Measurements from ENCODE around the gene CCDC107.

DNA sequence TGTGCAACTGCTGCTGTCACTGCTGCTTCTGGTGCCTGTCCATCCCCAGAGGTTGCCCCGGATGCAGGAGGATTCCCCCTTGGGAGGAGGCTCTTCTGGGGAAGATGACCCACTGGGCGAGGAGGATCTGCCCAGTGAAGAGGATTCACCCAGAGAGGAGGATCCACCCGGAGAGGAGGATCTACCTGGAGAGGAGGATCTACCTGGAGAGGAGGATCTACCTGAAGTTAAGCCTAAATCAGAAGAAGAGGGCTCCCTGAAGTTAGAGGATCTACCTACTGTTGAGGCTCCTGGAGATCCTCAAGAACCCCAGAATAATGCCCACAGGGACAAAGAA is 15.9 kb downstream of the CCDC107 start:
- TF ChIP-seq, protein P1, sequence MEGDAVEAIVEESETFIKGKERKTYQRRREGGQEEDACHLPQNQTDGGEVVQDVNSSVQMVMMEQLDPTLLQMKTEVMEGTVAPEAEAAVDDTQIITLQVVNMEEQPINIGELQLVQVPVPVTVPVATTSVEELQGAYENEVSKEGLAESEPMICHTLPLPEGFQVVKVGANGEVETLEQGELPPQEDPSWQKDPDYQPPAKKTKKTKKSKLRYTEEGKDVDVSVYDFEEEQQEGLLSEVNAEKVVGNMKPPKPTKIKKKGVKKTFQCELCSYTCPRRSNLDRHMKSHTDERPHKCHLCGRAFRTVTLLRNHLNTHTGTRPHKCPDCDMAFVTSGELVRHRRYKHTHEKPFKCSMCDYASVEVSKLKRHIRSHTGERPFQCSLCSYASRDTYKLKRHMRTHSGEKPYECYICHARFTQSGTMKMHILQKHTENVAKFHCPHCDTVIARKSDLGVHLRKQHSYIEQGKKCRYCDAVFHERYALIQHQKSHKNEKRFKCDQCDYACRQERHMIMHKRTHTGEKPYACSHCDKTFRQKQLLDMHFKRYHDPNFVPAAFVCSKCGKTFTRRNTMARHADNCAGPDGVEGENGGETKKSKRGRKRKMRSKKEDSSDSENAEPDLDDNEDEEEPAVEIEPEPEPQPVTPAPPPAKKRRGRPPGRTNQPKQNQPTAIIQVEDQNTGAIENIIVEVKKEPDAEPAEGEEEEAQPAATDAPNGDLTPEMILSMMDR (IDR thresholded peaks at IDR 0.05): no peak
- TF ChIP-seq POLR2A (IDR thresholded peaks at IDR 0.05): no peak
- no peak for TF ChIP-seq EP300 (IDR thresholded peaks at IDR 0.05)

All from ovary (tissue), 3 donors.